Activated CD8-positive, alpha-beta memory T cell treated with anti-CD3 and anti-CD28 coated beads for 1 hour (primary cell): ENCODE measurements around the gene FETUB.
A peak's percentile ranks its signal among the peaks of the same experiment; 100 is the strongest.

Experiments used
- DNase-seq, 2 donors: peaks; one replicate each; pipeline ENCODE4 v3.0.0-alpha.2; 2020; ENCODE audit warnings: low read depth in 1 of 2; ENCODE audit errors: extremely low read depth in 1 of 2

FETUB gene

DNA sequence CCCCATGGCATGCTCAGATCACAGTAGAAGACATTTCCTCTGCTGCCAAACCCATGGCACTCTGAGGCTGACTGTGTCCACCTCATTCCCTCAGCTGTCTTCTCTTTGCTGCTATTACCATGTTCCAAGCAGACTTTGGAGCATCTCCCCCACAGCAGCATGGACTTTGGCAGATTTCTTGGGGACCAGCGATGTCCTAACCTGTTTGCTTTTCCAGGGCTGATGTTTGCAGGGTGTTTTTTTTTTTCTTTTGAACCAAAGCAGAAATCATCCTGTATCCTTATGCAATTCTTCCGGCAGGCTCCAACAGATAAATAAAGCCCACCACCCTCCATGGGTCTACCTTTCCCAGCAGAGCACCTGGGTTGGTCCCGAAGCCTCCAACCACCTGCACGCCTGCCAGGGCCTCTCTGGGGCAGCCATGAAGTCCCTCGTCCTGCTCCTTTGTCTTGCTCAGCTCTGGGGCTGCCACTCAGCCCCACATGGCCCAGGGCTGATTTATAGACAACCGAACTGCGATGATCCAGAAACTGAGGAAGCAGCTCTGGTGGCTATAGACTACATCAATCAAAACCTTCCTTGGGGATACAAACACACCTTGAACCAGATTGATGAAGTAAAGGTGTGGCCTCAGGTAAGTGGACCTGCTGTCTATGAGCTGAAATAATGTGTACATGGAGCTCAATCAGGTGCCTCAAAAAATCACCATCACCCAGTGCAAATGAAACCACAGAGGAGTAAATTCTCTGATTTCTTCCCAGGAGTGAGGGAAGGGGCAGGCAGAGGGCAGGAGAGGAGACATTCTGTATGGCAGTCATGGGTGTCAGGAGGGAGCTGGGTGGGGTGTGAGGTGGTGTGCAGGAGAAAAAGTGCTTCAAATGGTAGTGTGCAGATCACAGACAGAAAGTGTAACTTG, 27.2 kb upstream of the FETUB start, which contains the start of gene AHSG:
TSS of gene AHSG (plus strand) at position 340 of the 916 bp plus-strand sequence. CDS start at position 422, 82 bp downstream.
- no peak for DNase-seq

- DNase-seq: no peak
Measured at GRCh38 chr3:186613637-186614265, 26.4 kb upstream of the FETUB start.

GRCh38 chr3:186614266-186614596, 26.0 kb upstream of the FETUB start:
- no peak for DNase-seq

GRCh38 chr3:186614597-186615483, 25.4 kb upstream of the FETUB start:
- DNase-seq: peak; percentile 44 to 52

DNA sequence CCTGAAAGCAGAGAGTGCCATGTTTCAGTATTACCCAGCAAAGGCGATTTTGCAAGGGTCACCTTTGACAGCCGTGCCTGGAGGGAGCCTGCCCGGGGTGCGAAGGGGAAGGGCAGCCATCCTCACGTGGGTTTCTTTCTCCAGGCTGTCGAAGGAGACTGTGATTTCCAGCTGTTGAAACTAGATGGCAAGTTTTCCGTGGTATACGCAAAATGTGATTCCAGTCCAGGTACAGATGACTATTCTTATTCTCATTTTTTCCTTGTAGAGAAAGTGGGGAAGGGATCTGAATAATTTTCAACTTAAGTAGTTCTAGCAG, 23.9 kb upstream of the FETUB start:
- DNase-seq: no peak

GRCh38 chr3:186617036-186617946, 22.9 kb upstream of the FETUB start:
- peak; percentile 52 to 77 for DNase-seq

GRCh38 chr3:186618318-186618938, 21.8 kb upstream of the FETUB start:
- no peak for DNase-seq

- DNase-seq: no peak
Measured at GRCh38 chr3:186619787-186620212, 20.4 kb upstream of the FETUB start.

- DNase-seq: no peak
Measured at GRCh38 chr3:186620213-186621092, 19.7 kb upstream of the FETUB start.

- no peak for DNase-seq
Measured at GRCh38 chr3:186621894-186622650, 18.1 kb upstream of the FETUB start.

- DNase-seq: no peak
Measured at GRCh38 chr3:186622651-186623310, 17.4 kb upstream of the FETUB start.

DNA sequence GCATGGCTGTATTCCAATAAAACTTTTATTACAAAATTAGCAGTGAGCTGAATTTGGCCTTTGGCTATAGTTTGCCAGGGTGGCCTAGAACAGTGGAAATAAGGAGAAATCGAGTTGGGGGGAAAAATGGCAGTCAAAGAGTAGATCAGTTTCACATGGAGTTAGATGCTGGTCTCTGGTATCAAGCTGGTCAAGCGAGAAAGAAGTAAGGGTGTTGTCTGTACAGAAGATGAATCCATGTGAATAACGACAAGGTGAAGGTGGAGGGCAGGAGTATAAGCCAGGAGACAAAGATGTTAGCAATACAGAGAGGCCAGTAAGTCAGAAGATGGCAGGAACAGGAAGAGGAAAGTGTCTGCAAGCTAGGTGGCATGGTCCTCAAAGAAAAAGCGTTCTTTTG, 15.6 kb upstream of the FETUB start:
- no peak for DNase-seq

GRCh38 chr3:186625600-186626042, 14.6 kb upstream of the FETUB start:
- DNase-seq: no peak

DNA sequence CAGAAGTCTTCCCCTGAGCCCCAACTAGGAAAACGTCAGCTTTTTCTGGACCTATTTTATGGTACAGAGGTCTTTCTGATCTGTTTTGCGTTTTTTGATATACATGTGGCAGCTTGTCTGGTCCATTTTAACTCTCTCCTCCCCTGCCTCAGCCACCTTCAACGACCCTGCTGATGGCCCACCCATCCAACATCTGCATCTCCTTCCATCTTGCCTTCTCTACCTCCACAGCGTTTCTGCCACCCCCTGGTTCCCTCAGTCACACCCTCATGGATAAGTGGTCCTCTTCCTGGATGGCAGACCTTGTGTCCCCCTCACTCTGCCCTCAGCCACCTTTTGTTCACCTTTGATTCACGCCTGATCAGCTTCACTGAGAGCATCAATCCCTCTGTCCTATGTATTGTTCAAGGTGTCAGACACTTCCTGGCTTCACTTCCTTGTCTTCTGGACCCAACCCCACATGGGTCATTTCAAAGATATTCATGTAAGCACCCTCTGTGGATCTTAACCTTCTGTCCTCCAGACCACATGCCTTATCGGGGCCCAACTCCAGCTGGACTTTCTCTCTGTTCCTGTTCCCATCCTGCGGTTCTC, 13.8 kb upstream of the FETUB start:
- DNase-seq: no peak

- DNase-seq: no peak
Measured at GRCh38 chr3:186627852-186628414, 12.3 kb upstream of the FETUB start.

- DNase-seq: no peak
Measured at GRCh38 chr3:186628756-186629155, 11.4 kb upstream of the FETUB start.
